Subcutaneous adipose tissue (tissue), 4 donors: ENCODE data around the gene SLC6A13. TPM values are rescaled to one million over a fixed set of nuclear protein-coding genes. Genes with fewer than 3 reads are reported as not detected.

Experiments used
- CTCF ChIP-seq: fragments of 450-650 bp; IDR thresholded peaks from one replicate; pipeline ENCODE4 v1.5.1; 2016; ENCODE audit warnings: low read depth, mild to moderate bottlenecking, control low read depth, antibody characterized with exemption, moderate library complexity
- total RNA-seq, 4 donors: library from RNA; depleted of rRNA; stranded (reverse); fragments of >200 nt; gene quantifications; one replicate each; pipeline ENCODE4 v1.1.0, GENCODE V29; 2016

The SLC6A13 gene
- total RNA-seq, 4 donors from 2014 or later = 0.88 TPM; not detected in 3

- no peak for TF ChIP-seq CTCF
Measured at GRCh38 chr12:225012-225411, 37.6 kb downstream of the SLC6A13 start.

GRCh38 chr12:224330-224729 lies 38.3 kb downstream of the SLC6A13 start:
- TF ChIP-seq CTCF = no peak

- no peak for TF ChIP-seq CTCF
Measured at GRCh38 chr12:223841-224240, 38.8 kb downstream of the SLC6A13 start.

DNA sequence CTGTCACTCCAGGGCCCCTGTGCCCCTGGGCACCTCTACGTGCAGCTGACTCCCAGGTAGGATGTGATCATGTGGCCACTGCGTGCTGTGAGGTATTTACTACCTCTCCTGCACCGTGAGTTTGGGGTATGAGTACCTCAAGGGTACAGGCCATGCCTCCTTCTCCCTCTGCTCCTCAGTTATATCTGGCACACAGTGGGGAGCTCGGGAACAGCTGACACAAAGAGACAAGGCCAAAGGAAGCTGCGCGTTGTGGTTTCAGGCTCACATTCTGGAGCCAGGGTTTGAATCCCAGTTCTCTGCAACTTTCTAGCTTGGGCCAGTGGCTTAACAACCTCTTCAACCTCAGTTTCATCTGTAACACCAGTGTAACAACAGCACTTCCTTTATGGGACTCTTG lies 40.9 kb downstream of the SLC6A13 start:
- no peak for TF ChIP-seq CTCF

- TF ChIP-seq CTCF = no peak
Measured at GRCh38 chr12:220946-221550, 41.6 kb downstream of the SLC6A13 start.

DNA sequence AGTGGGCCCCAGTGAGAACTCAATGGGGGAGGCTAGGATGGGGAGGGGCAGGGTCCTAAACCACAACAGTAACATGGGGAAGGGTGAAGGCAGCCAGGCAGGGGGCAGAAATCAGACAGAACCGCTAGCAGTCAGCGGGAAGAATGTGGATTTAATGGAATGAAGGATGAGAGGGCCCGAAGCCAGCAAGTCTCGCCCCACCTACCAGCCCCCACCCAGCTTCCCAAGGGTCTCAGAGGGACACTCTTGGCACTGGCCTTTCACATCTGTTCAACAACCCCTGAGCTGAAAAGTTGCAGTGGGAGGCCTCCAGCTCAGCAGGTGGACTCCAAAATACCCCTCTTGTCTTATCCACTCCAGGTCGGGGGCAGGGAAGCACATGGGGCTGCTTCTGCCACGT lies 42.1 kb downstream of the SLC6A13 start:
- no peak for TF ChIP-seq CTCF

- TF ChIP-seq CTCF = no peak
Measured at GRCh38 chr12:219891-220352, 42.7 kb downstream of the SLC6A13 start.
